Esophagus squamous epithelium (tissue), 4 donors: ENCODE data around the gene ASTN1.

Experiments
- POLR2A ChIP-seq, 4 donors: fragments of 450-650 bp; IDR thresholded peaks; one replicate each; pipeline ENCODE4 v1.6.1; 2017; ENCODE audit warnings: antibody characterized with exemption in 4 of 4, mild to moderate bottlenecking in 4 of 4, moderate library complexity in 3 of 4
- TF ChIP-seq, protein P1 (sequence below), 6 experiments: fragments of 450-650 bp in 4 of 6; fragments of 200-600 bp in 2 of 6; sonication (generic) in 2 of 6; IDR thresholded peaks; one replicate each; pipeline ENCODE4 v1.5.1; 2016 to 2019; ENCODE audit warnings: antibody characterized with exemption in 6 of 6, mild to moderate bottlenecking in 4 of 6, moderate library complexity in 4 of 6

DNA sequence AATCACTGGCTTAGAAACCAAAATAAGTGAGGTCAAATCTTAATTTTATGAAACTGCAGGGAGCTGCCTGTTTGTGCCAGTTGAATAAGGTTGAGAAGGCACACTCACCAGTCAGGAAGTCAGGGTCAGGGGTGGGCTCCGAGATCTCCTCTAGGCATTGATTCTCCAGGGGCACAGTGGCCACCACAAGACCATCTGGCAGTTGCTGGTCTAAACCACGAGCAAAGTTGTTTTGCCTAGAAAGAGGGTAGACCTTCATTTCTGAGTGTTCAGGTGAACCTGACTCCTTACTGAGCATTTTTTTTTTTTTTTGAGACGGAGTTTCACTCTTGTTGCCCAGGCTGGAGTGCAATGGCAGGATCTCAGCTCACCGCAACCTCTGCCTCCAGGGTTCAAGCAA is 220.7 kb downstream of the ASTN1 start:
- TF ChIP-seq, protein P1, sequence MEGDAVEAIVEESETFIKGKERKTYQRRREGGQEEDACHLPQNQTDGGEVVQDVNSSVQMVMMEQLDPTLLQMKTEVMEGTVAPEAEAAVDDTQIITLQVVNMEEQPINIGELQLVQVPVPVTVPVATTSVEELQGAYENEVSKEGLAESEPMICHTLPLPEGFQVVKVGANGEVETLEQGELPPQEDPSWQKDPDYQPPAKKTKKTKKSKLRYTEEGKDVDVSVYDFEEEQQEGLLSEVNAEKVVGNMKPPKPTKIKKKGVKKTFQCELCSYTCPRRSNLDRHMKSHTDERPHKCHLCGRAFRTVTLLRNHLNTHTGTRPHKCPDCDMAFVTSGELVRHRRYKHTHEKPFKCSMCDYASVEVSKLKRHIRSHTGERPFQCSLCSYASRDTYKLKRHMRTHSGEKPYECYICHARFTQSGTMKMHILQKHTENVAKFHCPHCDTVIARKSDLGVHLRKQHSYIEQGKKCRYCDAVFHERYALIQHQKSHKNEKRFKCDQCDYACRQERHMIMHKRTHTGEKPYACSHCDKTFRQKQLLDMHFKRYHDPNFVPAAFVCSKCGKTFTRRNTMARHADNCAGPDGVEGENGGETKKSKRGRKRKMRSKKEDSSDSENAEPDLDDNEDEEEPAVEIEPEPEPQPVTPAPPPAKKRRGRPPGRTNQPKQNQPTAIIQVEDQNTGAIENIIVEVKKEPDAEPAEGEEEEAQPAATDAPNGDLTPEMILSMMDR (IDR thresholded peaks at IDR 0.05) = no peak
- no peak for TF ChIP-seq POLR2A (IDR thresholded peaks at IDR 0.05)
